Smooth muscle cell of trachea (primary cell): Measurements from ENCODE around the gene CYP2B6. TPM values are rescaled to one million over a fixed set of nuclear protein-coding genes. Genes with fewer than 3 reads are reported as not detected.

Source experiments
- total RNA-seq: library from RNA; depleted of rRNA; stranded (reverse); fragments of >200 nt; gene quantifications from 2 replicates; pipeline ENCODE4 v1.2.1, GENCODE V29; 2014

CYP2B6 gene
- not detected in 2 replicates for total RNA-seq

GRCh38 chr19:40990972-40991381 lies at the start of gene CYP2B6:
Gene CYP2B6 (plus strand): TSS chr19:40991282. CDS start chr19:40991306, 24 bp downstream.

Other genes starting within 250 kb of the CYP2B6 start
- 1.7 and 2.3 TPM in 2 replicates for gene ACTMAP, start 240.8 kb upstream of the CYP2B6 start, total RNA-seq
- 38.8 and 47.1 TPM in 2 replicates for gene SNRPA, start 240.1 kb upstream of the CYP2B6 start, total RNA-seq
- 0.83 TPM in 1 of 2 replicates, not detected in the other for gene MIA, start 215.8 kb upstream of the CYP2B6 start, total RNA-seq
- gene RAB4B, start 213.0 kb upstream of the CYP2B6 start, total RNA-seq, result 12.2 and 13.5 TPM in 2 replicates
- gene EGLN2, start 192.1 kb upstream of the CYP2B6 start, total RNA-seq, result 129 and 153 TPM in 2 replicates
- not detected in 2 replicates for gene CYP2A6, start 140.8 kb upstream of the CYP2B6 start, total RNA-seq
- not detected in 2 replicates for gene CYP2A7, start 109.1 kb upstream of the CYP2B6 start, total RNA-seq
- gene CYP2A13, start 97.2 kb downstream of the CYP2B6 start, total RNA-seq, result not detected in 2 replicates
- not detected in 2 replicates for gene CYP2F1, start 123.2 kb downstream of the CYP2B6 start, total RNA-seq
- 1.8 and 5.7 TPM in 2 replicates for gene CYP2S1, start 201.9 kb downstream of the CYP2B6 start, total RNA-seq
- 369 and 387 TPM in 2 replicates for gene AXL, start 227.9 kb downstream of the CYP2B6 start, total RNA-seq